HG03442 (cell line): ENCODE data around the gene GPM6B.

Experiments used
- ATAC-seq: cut with Tn5 transposase; IDR thresholded peaks from one replicate; pipeline ENCODE4 v1.9.1; 2021; ENCODE audit warnings: mild to moderate bottlenecking, moderate library complexity; ENCODE audit not compliant: unreplicated experiment

Gene GPM6B, protein sequence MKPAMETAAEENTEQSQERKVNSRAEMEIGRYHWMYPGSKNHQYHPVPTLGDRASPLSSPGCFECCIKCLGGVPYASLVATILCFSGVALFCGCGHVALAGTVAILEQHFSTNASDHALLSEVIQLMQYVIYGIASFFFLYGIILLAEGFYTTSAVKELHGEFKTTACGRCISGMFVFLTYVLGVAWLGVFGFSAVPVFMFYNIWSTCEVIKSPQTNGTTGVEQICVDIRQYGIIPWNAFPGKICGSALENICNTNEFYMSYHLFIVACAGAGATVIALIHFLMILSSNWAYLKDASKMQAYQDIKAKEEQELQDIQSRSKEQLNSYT

DNA sequence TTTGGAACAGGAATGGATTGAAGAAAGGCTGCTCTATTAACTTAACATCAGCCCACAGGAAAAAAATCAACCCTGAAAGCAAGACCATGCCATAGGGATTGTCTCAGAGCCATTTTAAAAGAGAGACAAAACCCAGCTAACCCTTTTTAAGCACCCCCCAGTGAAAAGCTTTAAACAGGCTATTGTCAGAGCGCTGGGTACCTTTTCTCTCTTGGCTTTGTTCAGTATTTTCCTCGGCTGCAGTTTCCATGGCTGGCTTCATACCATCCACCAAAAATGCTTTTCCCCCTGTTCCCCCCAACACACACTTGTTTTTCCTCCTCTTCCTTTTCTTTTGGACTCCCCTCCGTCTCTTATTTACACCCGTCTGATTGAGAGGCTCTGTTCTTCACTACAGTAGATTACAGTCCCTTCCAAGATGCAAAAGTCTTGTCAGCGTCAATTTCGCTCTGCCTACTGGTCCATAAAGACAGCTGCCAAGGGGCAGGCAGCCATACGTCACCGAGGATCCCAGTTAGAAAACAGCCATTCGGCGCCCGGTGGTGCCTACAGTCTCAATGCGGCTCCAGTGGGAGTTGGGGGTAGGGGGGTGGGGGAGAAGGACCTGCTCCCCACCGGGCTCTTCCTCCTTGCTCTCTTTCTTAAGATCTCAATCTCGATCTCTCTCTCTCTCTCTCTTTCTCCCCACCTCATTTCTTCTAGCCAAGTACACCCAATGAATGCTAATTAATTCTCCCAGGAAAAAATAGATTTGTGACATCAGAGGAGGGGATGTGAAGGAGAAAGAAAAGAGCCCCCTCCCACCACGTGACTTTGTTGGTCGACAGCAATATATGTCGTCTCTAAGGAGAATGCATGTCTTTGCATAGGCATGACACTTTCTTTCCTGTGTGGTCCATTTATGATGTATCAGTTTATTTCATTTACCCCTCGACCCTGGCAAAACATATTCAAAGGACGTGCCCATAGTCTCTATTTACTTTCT is at the start of gene GPM6B:
Gene GPM6B (minus strand): TSS at position 451 of the 985 bp plus-strand sequence. CDS start 189 bp downstream, at position 262.
- no peak for ATAC-seq

DNA sequence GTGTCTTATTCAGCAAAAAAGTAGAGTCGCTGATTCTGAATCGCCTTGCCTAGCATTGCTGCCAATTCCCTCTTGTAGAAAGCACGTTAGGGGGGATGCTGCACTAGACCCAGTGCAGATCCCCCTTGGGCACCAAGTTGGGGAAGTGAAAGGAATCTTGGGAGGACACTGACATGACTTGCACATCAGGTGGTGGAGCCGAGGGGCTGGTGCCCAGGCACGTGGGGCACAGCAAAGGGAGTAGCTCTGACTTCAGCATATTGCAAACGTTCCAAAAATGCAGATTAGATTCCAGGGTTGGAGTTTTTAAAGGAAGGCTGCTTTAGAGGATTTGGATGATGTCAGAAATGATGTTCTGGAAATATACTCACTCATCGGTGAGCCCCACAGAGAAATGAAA is 47.4 kb upstream of the GPM6B start:
- ATAC-seq, result no peak

DNA sequence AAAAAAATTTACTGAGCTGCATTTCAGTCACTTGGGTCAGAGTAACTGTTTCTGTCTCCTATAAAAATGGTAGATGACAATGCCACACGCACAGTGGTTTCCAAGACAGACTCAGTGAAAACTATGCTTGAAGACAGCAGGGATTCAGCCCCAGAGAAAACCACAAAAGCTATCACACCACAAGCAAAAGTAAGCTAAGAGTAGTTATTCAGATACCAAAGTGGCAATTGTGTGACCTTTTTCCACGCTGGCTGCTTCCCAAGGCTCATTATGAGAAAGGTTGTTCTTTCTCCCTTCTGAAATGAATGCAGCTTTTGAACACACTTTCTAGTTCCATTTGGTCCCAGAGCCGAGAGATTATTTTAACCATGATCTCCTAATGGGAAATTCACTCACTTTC is 46.4 kb upstream of the GPM6B start:
- ATAC-seq, result no peak

GRCh38 chrX:13859724-13860123 is 42.8 kb upstream of the GPM6B start:
- no peak for ATAC-seq

DNA sequence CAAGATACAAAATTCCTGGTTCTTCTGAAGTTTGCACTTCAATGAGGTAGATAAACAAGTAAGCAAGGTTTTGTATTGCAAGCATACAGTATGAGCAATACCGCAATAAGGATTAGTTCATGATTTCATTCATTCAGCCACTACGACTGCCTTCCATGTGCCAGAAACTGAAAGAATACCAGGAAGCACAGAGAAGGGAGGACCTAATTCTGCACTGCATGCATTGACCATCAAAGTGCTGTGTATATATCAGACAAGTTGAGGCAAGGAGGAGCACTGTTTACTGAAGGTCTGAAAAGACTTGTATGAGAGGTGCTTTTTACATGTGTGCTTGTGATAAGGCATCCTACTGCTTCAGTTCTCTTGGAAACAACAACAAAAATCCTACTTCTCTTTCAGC is 40.9 kb upstream of the GPM6B start:
- no peak for ATAC-seq

DNA sequence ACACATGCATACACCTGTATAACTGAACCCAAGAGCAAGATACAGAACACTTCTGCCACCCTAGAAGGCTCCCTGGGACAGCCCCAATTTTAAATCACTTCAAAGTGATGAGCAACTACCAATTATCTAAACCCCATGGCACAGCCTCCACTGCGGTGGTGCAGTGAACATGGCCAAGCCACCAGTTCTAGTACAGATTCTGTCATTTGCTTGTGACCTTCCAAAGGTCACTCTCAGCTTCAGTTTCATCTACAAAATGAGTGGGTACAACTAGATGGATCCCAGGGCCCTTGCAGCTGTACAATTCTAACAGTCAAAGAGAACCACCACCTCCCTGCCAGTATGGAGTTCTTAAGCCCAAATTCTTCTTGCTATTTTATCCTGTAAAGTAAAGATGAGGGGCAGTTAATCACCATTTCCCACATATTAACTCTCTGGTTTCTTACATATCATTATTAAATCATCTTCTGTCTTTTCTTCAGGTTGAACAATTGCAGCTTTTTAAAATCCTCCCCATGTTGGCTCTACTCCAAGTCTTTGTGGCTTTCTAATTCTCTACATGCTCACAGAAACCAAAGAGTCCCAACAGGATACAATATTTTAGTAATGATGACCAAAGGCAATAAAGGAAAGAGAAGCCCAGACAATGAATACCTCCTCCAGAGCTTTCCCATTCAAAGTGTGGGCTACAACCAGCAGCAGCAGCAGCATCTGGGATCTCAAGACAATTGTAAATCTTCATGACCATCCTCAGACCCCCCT is 39.0 kb upstream of the GPM6B start:
- no peak for ATAC-seq

GRCh38 chrX:13854003-13854402 is 37.1 kb upstream of the GPM6B start:
- no peak for ATAC-seq

DNA sequence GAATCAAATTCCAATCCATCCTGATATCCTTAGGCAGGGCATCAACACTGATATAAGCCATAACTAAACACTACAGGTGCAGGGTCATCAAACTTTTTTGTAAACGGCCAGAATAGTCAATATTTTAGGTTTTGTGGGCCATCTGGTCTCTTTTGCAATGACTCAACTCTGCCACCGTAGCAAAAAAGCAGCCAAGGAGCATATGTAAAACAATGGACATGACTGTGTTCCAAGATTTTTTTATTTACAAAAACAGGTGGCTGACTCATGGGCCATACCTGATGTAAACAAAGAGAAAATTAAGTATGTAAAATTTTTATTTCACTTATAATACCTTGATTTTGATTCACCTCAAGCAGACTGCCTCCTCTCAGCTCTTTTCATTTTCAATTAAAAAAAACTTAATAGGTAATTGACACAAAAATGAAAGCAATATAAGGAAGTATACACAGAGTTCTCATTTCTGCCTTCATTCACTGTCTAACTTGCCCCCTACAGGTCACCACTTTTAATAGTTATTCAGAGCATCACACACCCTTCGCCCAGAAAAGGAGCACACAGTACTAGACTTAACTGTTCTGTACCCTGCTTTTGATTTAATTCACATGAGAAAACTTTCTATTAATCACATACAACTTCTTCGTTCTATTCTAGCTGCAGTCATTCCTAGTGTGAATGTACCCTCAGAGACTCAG is 35.3 kb upstream of the GPM6B start:
- peak; percentile 72 for ATAC-seq

DNA sequence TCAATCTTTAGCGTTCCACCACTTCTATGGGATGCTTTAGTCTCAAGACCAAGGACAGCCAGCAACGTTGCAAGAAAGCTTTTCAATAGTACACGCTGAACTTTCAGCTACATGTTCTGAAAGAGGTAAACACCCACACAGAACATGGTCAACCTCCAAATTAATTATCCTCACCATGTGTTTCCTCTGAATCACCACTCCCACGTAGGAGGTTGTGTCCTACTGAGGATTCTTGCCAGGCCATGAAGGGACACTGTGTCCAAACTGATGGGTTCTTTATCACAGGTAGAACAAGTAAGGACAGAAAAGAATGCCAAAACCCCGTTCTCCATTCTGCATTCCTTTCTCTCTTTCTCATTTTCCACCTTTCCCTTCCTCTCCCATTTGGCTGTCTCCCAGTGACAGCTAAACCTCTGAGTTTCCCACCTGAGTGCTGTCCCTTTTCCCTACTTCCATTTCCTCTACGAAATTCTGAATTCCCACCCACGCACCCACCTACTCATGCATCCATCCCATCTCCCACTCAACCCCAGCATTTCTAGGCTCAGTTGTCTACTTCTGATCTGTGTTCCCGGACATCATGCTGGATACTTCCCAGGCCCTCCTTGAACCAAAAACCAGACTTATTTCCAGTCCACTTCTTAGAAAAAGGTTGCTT is 29.0 kb upstream of the GPM6B start:
- no peak for ATAC-seq

GRCh38 chrX:13843150-13843721 is 26.3 kb upstream of the GPM6B start:
- no peak for ATAC-seq

DNA sequence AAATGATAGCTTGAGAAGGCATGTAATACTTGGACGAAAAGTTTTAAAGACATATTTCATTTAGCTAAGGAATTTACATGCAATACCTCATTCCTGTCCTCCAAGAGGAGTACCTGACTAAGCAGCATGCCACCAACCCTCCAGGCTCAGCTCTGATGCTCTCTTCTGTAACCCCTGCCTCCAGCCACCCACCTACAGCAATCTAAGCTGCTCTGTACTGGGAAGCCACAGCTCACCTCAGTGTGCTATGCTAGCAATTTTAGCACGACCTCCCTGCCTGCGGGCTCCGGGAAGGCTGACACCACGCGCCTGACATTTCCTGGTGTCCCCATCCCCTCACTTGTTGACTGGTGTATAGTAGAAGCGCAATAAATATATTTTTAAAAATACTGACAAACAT is 23.2 kb upstream of the GPM6B start:
- ATAC-seq, result no peak

DNA sequence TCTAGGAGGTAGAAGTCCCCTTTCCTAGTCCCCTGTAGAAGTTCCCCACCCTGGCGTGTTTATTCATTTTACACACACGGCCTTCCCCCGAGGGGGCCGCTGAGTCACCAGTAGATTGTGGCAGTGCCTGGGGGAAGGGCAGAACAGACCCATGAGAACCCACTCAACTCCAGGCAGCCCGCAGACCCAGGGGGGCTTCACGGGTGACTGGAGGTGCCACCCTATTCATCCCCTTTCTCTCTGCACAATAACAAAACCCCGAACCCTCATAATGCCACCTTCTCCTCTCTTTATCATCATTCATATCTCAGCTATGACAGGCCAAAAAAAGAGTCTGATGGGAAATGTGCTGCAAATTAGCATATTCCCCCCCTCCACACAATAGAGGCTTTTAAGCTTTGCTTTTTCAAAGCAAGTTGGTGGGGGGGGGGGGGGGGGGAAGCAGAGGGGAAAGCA is 20.4 kb upstream of the GPM6B start:
- no peak for ATAC-seq

GRCh38 chrX:13836575-13836974 is 19.7 kb upstream of the GPM6B start:
- ATAC-seq, result no peak

DNA sequence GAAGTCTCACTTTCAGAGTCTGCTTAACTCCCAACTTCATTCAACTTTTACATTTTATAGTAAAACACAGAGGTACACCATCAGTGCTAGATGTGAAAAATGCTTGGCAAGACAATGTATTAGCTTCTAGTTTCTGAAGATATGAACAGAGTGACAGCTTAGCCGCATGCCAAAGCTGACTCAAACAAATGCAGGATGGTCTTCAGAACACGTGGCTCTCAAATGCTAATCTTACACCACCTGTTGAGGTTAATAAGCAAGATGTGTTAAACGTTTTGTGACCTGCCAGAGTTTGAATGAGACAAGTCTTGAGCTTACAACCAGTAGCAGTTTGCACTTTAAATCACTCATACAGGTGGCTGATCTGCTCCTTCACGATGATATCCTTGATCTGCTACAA is 18.9 kb upstream of the GPM6B start:
- no peak for ATAC-seq

DNA sequence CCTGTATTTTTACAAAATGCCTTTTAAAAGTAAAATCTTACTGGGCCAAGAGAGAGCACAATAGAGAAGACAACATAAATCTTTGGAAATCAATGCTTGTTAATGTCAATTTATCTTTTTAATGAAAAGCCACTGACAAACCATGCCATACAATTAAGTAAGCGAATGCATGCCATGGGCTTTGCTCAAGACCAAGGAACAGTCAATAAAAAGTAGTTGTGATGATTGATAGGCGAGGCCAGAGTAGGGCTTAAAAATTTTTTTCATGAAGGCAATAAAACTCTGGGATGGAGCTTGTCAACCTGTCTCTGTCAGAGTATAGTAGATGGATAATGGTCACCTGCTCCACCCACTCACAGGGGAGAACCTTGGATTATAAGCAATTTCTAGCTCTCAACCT is 17.5 kb upstream of the GPM6B start:
- no peak for ATAC-seq

GRCh38 chrX:13829983-13830382 is 13.1 kb upstream of the GPM6B start:
- no peak for ATAC-seq

DNA sequence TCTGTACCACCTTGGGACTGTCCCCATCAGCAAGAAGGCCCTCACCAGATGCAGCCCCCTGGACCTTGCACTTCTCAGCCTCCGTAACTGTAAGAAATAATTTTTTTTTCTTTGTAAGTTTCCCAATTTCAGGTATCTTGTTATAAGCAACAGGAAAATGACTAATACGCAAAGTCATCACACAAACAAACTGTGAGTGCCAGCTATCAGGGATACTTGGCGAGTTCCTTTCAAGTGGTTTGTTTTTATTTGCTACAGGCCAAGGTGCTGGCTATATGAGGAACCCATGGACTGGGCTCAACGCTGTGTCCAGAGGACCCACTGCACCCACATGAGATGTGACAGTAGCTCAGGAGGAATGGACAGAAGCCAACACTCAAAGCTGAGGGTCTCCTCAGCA is 11.5 kb upstream of the GPM6B start:
- no peak for ATAC-seq

GRCh38 chrX:13827298-13828090 is 10.6 kb upstream of the GPM6B start:
- ATAC-seq, result no peak

DNA sequence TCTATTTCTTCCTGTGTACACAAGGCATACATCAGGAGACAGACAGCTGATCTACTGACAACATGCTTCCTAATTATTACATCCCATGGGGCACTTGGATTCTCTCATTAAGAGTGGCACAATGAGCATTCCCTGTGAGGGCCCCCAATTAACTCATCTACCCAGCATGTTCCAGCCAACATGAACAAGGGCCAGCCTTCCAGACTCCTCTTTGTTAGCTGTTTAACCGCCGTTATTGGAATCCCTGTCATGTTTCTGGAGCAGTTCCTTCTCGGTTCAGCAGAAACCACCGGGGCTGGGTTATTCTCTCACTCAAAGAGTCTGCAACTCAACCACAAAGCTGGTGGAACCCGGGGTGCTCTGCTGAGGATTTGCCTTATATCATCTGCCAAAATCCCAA is 9.9 kb upstream of the GPM6B start:
- ATAC-seq, result no peak
